ENCODE measurements around the gene MRPS21.
"Not testable (repeated sequence)": the region's sequence is repeated elsewhere in the genome, so short reads cannot be mapped to it uniquely, and the experiment has no call there.

The MRPS21 gene

DNA sequence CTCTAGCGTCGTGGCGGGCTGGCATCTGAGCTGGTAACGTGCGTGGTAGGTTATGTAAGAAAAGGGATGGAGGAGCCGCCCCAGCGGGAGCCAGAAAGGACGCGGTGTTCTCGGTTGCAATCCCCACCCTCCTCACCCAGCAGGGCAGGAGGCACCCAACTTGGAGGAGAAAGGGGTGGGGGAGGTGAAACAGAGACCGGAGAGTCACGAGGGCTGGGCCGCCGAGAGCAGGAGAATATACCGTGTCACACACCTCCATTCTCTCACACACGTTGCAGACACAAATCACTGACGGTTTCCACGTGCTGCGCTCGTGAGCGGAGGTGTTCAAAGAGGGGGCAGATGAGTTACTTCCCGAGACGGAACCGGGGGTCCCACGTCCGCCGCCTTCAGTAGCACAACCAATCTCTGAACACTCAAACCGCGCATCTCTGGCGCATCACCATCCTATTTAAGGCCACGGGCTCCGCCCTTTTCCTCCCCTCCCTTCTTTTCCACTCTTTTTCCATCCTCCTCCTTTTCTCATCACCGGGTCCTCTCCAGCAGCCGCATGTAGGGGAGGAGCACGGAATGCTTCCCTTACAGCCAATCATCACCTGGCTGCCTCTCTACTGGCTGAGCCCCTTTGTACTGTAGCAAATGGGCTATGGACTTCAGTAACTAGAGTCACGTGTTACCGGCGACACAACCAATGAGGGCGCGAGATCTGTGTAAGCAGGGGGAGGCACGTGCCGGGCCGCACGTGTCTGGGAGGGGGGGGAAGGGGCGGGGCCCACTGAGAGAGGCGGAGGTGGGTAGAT lies 11.7 kb upstream of the MRPS21 start, which contains the start of gene CIART:
Gene CIART (plus strand): TSS at position 797 of the 800 bp plus-strand sequence. CDS start 714 bp downstream, outside the sequence.
- peak; percentile 72 for DNase-seq

DNA sequence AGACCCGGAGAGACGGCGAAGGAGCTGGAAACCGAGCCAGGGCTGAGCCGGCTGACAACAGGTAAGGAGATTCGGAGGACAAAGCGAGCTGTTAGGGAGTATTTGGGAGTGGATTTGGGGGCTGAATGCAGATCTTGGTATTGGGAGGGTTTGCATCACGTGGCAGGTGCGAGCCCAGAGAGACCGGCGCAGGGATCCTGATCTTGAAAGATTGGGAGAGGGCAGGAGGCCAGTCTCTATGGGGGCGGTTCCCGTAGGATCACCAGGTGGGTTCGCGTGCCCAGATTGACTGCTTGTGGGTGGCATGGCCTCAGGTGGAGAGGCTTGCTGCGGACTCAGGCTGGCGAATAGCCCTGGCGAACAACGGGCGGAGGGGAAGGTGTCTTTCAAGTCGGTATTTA lies 11.1 kb upstream of the MRPS21 start:
- no peak for DNase-seq

DNA sequence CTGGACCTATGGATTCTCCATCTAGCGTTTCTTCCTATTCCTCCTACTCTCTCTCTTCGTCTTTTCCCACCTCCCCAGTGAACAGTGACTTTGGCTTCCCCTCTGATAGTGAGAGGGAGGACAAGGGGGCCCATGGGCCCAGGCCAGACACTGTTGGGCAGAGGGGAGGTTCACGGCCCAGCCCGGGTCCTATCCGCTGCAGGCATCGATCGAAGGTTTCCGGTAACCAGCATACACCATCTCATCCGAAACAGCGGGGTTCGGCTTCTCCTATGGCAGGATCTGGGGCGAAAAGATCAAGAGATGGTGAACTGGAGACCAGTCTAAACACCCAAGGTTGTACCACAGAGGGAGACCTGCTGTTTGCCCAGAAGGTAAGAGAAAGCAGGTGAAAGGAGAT lies 10.4 kb upstream of the MRPS21 start:
- no peak for DNase-seq

DNA sequence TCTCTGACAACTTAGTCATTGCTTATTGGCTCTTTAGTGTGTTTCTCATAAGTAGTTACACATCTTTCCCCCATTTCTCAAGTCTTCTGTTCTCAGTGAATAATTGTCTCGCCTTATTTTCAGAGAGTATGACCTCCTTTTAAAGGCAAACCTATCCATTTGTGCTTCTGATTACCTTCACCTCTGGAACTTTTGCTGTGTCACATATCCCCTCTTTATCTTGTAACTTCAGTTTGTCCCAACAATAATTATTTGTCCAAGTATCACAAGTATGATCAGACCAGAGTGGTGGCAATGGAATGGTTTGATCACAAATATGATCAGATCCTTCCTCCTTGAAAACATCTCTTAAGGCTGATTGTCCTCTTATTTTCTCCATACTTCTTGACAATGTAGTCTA lies 5.3 kb upstream of the MRPS21 start:
- no peak for DNase-seq

DNA sequence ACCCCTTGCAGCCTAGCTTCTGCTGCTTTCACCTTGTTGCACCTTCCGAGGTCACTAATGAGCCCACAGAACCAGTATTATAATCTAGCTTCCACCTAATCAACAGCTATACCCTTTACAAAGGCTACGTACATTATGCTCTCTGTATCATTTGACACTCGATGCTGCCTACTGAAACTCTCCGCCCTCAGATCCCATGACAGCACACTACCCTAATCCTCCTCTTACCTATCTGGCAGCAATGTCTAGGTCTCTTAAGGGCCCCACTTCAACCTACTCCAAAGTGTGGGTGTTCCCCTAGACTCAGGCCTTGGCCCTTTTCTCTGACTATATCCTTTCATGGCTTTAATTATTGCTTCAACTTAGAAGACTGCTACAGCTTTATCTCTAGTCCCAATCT lies 4.8 kb upstream of the MRPS21 start:
- no peak for DNase-seq

DNA sequence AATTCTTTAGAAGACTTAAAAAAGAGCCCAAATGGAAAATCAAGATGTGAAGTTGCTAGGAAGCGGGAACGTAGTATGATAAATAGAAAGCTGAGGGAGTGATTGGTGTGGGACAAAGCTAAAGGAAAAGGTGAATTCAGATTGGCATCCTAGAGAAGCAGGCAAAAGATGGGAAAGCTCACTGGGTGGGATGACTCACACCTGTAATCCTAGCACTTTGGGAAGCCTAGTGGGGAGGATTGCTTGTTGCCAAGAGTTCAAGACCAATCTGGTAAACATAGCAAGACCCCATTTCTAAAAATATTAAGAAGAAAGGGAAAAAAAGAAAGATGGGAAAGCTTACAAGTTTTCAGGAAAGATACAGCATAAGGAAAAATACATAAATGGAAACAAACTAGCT lies 1.8 kb downstream of the MRPS21 start:
- DNase-seq = no peak

DNA sequence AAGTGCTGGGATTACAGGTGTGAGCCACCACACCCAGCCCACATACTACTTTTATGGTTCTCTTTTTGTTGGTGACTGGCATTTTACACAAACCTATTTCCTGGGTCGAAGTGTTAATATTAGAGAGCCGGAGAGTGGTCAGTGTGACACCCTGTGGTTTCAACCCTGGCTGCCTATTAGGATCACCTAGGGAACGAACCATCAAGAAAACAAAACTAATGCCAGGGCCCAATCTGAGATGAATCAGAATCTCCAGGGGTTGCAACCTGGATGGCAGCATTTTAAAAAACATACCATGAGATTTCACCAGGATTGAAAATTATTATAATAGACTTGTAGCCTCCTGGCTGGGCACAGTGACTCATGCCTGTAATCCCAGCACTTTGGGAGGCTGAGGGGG lies 6.1 kb downstream of the MRPS21 start:
- DNase-seq = no peak

DNA sequence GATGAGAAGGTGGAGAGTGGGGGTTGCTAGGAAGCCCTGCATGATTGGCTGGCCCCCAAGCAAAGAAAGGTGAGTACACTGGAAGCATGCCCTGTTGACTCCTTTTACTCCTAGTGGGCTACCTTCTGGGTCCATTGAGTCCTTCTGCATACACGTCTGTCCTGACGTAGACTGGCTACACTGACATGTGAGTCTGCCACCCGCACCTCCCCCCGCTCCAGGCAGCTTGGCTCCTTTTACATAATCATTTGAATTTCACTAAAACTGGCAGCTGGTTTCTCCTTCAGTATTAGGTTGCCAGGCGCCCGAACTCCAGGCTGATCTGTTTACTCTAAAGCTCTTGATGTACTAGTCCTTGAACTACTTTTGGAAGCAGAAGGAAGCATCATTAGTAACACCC lies 8.7 kb downstream of the MRPS21 start:
- no peak for DNase-seq

DNA sequence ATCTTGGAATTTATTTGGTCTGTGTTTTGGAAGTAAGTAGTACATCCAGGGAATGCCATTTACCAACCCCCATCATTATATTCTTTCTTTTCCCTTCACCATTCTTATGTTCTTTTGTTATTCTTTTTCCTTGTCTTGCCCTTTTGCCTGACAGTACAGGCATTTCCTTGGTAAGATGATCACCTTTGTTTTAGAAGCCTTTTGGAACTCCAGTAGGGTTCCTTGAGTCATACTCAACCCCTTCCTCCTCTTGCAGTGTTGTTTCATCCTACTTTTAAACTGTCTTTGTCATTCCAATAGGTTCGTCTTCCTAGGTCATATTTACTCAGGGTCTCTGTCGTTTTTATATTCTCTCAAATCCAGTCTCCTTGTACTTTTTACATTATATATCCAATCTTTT lies 9.2 kb downstream of the MRPS21 start:
- DNase-seq = no peak

DNA sequence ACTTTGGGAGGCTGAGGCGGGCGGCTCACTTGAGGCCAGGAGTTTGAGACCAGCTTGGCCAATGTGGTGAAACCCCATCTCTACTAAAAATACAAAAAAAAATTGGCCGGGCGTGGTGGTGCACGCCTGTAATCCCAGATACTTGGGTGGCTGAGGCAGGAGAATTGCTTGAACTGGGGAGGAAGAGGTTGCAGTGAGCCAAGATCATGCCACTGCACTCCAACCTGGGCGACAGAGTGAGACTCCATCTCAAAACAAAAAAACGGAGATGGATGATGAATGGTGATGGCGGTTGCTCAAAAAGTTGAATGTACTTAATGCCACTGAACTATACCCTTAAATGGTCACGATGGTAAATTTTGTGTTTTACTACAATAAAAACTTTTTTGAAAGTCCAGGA lies 14.9 kb downstream of the MRPS21 start:
- DNase-seq = not testable (repeated sequence)

DNA sequence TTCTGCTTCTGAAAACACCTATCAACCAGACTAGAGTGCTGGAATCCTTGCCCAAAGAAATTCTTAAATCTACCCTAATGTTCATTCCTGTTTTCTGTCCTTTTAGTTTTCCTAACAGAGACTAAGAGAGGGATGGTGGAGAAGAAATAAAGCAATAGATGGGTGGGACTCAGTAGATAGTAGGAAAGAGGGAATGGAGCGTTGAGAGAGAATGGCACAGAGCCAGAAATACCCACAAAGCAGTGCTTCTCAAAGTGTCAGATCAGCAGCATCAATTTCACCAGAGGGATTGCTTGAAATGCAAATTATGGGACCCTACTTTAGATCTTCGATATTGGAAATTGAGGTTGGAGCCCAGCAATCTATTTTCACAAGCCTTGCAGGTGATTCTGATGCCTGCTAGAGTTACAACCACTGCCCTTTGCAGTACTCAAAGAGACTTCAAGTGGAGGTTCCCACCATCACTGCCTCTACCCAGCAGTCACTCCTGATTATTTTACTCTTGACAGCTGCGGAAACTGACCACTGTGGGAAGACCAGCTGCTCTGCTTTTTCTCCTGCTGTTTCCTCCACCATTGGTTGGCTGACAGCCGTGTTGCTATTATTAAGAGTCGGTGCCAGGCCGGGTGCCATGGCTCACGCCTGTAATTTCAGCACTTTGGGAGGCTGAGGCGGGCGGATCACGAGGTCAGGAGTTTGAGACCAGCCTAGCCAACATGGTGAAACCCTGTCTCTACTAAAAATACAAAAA lies 16.3 kb downstream of the MRPS21 start:
- DNase-seq = no peak

DNA sequence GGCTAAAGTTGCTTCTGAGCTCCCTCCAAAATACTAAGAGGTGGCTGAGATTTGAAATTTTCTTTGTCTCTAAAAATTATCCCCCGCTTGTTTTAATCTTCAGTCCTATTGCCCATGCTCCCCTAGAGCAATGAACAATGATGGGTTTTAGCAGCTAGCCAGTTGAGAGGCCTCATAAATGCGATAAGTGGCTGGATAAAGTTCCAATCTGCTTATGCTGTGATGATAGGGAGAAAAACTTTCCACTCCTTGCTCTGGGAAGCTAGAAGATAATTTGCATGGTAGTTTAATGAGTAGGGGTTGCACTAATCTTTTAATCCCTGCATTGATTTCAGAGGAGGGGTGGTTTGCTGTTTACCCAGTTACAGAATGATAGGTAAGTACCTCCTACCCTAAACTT lies 18.1 kb downstream of the MRPS21 start:
- no peak for DNase-seq

DNA sequence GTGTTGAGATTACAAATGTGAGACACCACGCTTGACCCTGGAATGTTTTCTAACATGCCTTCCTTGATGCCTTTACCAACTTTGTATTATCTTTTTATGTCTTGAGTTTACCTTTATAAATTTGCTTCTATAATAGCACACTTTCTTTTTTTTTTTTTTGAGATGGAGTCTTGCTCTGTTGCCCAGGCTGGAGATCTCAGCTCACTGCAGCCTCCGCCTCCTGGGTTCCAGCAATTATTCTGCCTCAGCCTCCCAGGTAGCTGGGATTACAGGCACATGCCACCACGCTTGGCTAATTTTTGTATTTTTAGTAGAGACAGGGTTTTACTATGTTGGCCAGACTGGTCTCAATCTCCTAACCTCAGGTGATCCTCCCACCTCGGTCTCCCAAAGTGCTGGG lies 21.0 kb downstream of the MRPS21 start:
- DNase-seq = not testable (repeated sequence)

DNA sequence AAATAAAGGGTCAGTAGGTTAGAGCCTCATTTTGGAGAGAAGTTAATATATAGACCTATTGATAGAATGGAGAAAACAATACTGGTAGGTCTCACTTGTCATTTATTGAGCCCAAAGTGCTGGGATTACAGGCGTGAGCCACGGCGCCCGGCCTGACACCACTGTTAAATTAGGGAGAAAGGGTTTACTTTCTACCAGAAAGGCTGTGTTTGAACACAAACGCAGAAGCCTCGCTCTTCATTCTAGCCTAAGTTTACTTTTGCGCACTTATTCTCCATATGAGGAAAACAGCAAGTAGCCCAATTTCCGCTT lies 27.0 kb downstream of the MRPS21 start:
- DNase-seq = no peak

DNA sequence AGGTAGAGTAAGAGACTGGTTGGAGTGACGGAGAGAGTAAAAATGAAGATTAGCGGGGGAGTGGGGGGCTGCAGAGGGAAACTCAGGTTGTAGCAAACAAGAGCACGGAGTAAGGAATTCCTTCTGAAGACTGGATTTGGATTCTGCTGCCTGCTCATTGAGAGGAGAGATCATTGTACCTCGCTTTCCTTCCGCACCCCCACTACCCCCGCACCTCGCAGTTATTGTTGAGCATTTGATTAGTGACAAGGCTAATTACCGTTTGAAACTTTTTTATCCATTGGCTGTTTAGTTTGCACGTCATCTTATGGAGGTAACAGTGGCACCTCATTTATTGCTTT lies 28.1 kb downstream of the MRPS21 start:
- DNase-seq = no peak

DNA sequence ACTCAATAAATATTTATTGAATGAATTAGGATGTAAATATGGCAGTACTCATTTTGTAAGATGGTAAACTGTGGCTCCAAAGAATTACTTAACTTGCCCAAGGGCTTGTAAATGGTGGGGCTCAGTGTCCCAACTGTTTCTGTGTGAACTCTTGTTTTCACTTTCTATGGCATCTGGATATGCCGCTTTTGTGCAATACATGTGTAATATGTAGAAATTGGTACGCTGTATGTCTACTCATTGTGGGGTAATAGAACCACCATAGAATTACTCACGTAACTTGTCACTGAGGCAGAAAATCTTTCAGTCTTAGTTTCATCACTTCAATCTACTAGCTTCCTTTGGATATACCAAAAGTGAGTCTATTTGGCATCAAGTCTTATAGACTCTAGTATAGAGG lies 28.6 kb downstream of the MRPS21 start:
- no peak for DNase-seq

DNA sequence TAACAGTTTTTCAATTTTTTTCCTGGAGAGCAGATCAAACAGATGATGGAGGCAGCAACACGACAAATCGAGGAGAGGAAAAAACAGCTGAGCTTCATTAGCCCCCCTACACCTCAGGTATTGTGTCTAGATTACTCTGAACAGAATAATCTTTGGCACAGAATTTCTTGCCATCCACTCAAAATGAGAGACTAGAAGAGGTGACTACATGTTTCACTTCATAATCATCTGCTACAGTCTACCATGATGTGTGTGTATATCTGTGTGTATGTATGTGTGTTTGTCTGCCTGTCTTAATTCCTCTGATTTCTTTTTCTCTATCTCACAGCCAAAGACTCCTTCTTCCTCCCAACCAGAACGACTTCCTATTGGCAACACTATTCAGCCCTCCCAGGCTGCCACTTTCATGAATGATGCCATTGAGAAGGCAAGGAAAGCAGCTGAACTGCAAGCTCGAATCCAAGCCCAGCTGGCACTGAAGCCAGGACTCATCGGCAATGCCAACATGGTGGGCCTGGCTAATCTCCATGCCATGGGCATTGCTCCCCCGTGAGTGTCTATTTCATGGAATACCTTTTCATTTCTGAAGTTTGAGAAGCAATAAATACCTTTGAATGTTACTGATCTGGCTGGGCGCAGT lies 39.1 kb downstream of the MRPS21 start:
- DNase-seq = no peak

DNA sequence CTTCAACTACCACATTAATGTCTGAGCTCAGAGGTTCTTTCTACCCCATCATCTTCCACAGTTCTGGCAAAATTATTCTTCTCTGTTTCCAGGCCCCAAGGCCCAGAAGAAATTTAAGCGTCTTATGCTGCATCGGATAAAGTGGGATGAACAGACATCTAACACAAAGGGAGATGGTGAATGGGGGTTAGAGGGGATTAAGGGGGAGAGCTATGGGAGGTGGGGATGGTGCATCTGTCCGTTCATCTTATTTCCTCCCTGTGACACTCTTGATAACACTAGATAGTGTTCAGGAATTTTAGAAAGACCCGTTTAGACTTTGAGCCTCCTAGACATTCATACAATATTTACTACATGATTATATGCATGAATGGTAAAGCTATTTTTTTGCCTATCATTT lies 52.7 kb downstream of the MRPS21 start:
- DNase-seq = no peak

DNA sequence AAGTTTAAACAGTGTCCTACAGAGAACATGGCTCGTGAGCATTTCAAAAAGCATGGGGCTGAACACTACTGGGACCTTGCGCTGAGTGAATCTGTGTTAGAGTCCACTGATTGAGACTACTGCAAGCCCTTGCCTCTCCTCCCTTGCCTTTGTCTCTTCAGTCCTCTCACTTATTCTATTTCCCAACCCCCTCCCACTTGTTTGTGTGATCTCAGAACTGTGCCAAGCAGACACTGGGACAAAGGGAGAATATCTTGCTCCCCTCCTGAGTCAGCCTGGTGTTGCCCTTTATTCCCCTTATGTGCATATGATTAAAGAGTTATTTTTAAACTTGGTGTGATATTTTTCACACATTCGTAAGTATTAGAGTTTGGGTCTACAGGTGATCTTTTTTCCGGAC lies 59.2 kb downstream of the MRPS21 start:
- DNase-seq = no peak

All from activated CD8-positive, alpha-beta memory T cell treated with anti-CD3 and anti-CD28 coated beads, Interleukin-2, amount 50 U/mL, for 4 hours (primary cell).